ENCODE measurements around the gene DLX5.

DLX5 gene

DNA sequence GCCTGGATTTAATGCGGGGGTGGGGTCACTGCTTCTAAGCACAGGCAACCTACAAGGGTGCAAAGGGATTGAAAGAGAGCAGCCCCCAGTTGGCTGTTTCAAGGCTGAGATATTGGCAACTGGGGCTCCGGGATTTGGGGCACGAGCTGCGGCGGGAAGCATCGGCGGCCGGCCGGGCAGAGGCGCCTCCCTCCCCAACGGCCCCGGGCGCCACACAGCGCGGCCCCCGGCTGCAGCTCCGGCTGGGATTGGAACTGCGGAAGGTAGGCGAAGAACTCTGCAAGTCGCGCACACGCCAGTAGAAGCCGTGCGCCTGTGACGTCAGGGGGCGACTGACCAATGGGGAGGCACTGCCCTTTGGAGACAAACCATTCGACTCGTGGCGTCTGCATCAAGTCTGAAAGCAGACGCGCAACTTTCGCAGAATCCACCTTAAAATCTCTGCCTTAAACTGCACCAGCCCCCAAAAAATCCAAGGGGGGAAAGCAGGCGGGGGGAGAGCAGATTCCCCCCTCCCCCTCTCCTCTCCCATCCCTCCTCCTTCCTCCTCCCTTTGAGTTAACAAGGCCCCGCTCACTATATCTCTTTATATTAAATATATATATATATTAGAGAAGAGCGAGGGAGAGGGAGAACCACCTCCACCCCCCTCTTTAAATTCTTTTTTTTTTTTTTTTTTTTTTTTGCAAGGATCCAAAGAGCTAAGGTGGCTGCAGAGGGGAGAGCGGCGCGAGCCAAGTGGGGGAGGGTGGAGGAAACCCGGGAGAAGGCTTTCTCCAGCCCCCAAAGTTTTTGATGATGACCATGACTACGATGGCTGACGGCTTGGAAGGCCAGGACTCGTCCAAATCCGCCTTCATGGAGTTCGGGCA is 19.2 kb downstream of the DLX5 start, which contains the start of gene DLX6:
Gene DLX6 (plus strand): TSS at position 371 of the 872 bp plus-strand sequence. CDS start 425 bp downstream, at position 796.
- intact Hi-C loops (cut with micrococcal nuclease) = no loop called here
- Mint-ChIP-seq H3K36me3 (ENCODE audit: low read depth) (no peaks in the 10 kb centered on the region), H3K27ac (no peak within 1 kb of the TSS), H3K4me1 (ENCODE audit: low read depth) (peaks cover 12% of the 10 kb centered on the region), H3K9me3 (no peaks in the 10 kb centered on the region), H3K27me3 (peaks cover 95% of the 10 kb centered on the region), H3K4me3 (peak within 1 kb of the TSS; percentile 60)

DNA sequence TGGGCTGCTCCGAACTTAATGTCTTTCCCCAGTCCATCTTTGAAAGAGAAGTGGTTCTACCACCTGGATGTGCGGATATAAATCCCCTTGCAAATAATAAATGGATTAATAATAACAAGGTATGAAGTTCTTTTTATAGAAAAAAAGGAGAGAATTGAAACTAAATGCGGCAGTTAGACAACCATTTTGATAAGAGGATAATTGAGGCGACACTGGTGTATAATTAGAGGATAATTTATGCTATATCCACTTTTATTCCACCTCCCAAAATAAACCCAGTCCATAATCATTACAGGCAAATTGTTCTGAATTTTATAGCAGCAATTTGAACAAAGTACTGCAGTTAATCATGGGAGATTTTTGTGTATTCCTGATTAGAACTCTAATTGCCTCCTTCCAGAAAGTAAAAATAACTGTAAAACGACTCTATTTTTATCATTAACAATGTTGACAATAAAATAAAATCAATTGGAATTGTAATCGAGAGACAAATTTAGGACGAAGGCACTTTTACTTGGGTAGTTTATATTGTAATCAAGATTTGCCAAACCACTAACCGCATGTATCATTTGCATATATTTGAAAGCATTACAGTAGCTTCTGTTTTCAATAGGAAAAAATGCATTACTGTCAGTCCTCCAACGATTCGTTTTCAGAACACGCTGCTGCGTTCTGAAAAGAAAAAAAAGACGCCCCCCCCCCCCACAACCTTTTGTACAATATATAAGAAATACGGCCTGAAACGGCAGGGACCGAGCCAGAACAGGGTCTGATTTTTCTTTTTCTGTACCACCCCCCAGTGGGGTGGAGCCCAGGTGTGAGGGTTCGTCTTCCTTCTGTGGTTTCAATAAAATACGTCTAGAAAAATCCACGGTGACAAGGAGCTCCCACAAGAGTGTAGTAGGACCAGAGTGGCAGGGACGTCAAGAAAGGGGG is 20.1 kb downstream of the DLX5 start:
- H3K36me3 Mint-ChIP-seq (ENCODE audit: low read depth) = no peaks in the 10 kb centered on the region
- H3K27me3 Mint-ChIP-seq = peaks cover 93% of the 10 kb centered on the region
- intact Hi-C loops (cut with micrococcal nuclease) = no loop called here
- H3K9me3 Mint-ChIP-seq = no peaks in the 10 kb centered on the region
- no peak overlapping the region for H3K4me3 Mint-ChIP-seq
- H3K4me1 Mint-ChIP-seq (ENCODE audit: low read depth) = peaks cover 12% of the 10 kb centered on the region
- no peak overlapping the region for H3K27ac Mint-ChIP-seq

- Mint-ChIP-seq H3K27me3 (peaks cover 96% of the 10 kb centered on the region), H3K36me3 (ENCODE audit: low read depth) (no peaks in the 10 kb centered on the region), H3K27ac (no peak overlapping the region), H3K4me1 (ENCODE audit: low read depth) (peaks cover 12% of the 10 kb centered on the region), H3K4me3 (no peak overlapping the region), H3K9me3 (no peaks in the 10 kb centered on the region)
- intact Hi-C loops (cut with micrococcal nuclease) = no loop called here
These were observed 21.1 kb downstream of the DLX5 start for GRCh38 chr7:97003262-97004246.

DNA sequence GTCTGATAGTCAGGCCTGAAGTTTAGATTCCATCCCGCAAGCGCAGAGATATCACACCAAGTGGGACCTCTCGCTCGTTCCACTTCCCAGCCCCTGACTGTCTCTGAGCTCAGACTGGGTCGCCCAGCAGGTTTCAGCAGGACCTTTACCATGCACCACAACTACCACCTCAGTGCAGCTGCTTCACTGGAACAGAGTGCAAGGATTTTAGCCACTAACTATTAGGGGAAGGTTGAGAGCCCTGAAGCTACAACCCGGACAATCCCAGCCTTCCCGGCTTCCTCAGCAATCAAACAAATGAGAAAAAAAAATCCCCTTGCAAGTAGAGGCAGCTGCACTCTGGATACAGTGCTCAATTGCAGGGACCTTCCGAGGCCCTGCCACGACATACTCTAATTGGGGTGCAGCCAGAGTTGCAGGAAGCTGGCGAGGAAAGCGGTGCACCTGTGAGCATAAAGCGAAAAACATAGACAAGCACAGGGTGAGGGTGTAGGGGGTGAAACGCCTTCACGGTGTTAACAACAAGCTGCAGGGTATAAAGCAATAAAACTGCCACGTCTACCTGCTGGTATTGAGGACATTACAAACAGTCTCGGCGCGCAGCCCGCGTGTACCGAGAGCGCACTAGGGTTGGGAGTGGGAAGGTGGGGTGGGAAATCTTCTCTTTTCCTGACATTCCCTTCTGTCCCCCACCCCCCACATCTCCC is 21.9 kb downstream of the DLX5 start:
- intact Hi-C loops (cut with micrococcal nuclease) = no loop called here
- peaks cover 12% of the 10 kb centered on the region for H3K4me1 Mint-ChIP-seq (ENCODE audit: low read depth)

GRCh38 chr7:97001656-97002554 is 22.7 kb downstream of the DLX5 start:
- no peaks in the 10 kb centered on the region for H3K36me3 Mint-ChIP-seq (ENCODE audit: low read depth)
- intact Hi-C loops (cut with micrococcal nuclease) = no loop called here
- H3K27ac Mint-ChIP-seq = no peak overlapping the region
- peaks cover 11% of the 10 kb centered on the region for H3K4me1 Mint-ChIP-seq (ENCODE audit: low read depth)
- peaks cover 96% of the 10 kb centered on the region for H3K27me3 Mint-ChIP-seq
- no peaks in the 10 kb centered on the region for H3K9me3 Mint-ChIP-seq
- no peak overlapping the region for H3K4me3 Mint-ChIP-seq

More for the DNA sequence above, 21.9 kb downstream of the DLX5 start:
- Mint-ChIP-seq H3K9me3 (no peaks in the 10 kb centered on the region), H3K4me3 (no peak overlapping the region), H3K27me3 (peaks cover 96% of the 10 kb centered on the region), H3K27ac (no peak overlapping the region), H3K36me3 (ENCODE audit: low read depth) (no peaks in the 10 kb centered on the region)

DNA sequence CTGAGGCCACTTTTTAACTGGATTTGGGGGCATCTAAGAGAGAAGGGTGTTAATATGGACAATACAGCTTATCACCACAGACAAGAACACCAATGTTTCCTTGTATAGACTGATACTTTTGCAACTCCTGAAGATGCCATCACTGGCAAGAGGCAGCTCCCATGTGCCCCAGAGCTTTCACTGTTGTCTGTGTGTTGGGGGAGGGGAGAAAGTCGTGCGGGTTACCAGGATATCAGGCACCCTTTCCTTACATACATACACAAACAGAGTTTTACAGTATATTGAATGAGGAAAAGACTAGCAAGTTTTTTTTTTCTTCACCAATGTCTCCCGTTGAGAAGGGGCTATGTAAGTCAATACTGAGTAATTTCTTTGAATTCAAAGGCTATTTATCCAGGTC is 23.4 kb downstream of the DLX5 start:
- intact Hi-C loops (cut with micrococcal nuclease) = no loop called here
- H3K36me3 Mint-ChIP-seq (ENCODE audit: low read depth) = no peaks in the 10 kb centered on the region
- H3K9me3 Mint-ChIP-seq = no peaks in the 10 kb centered on the region
- no peak overlapping the region for H3K27ac Mint-ChIP-seq
- H3K4me1 Mint-ChIP-seq (ENCODE audit: low read depth) = peaks cover 4% of the 10 kb centered on the region
- peaks cover 97% of the 10 kb centered on the region for H3K27me3 Mint-ChIP-seq
- no peak overlapping the region for H3K4me3 Mint-ChIP-seq

- Mint-ChIP-seq H3K27ac (no peak overlapping the region), H3K4me3 (no peak overlapping the region), H3K9me3 (no peaks in the 10 kb centered on the region), H3K4me1 (ENCODE audit: low read depth) (no peaks in the 10 kb centered on the region), H3K36me3 (ENCODE audit: low read depth) (no peaks in the 10 kb centered on the region), H3K27me3 (peaks cover 98% of the 10 kb centered on the region)
- intact Hi-C loops (cut with micrococcal nuclease) = no loop called here
These were observed 25.9 kb downstream of the DLX5 start for GRCh38 chr7:96998744-96999143.

DNA sequence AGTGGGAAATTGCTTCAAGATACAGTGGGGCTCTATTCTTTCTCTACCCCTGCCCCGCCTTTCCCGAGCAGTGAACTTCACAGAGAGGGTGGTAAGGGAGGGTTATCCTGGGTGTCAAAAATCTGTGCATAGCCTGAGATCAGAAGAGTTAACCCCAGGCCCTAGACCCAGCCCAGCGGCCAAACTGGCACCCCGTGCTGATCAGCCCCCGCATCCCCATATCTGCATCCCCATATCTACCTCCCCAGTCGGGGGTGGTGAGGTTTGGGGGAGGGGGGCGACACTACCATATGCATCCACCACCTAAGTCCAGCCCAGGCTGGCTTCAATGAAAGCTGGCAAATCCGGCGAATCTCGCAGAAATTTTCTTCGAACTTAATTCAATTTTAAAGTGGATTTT is 26.3 kb downstream of the DLX5 start:
- Mint-ChIP-seq H3K4me1 (ENCODE audit: low read depth) (no peaks in the 10 kb centered on the region), H3K27ac (no peak overlapping the region), H3K9me3 (no peaks in the 10 kb centered on the region), H3K36me3 (ENCODE audit: low read depth) (no peaks in the 10 kb centered on the region), H3K27me3 (peaks cover 98% of the 10 kb centered on the region), H3K4me3 (no peak overlapping the region)
- intact Hi-C loops (cut with micrococcal nuclease) = no loop called here

DNA sequence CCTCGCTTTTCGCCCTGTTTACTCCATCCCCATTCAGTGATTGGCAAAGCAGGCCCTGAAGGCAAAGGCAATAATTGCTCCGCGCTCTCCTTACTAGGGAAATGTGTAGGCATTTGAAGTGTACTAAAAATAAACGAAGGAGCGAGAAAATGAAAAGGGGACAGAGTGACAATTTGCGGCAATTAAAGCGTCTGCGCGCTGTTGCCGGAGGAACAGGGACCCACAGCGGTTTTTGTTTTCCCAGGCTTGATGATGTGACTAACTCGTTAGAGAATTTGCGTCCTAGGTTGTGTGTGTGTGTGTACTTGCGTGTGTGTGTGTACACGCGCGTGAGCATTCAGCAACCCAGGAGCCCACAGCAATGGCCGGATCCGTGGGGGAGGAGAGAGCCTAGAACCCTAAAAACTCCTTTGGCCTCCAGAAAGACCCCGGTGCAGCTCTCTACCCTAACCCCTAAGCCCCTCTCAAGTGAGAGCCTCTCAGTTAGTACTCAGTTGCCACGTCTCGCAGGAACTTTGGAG is 27.1 kb downstream of the DLX5 start:
- Mint-ChIP-seq H3K36me3 (ENCODE audit: low read depth) (no peaks in the 10 kb centered on the region), H3K27me3 (peaks cover 98% of the 10 kb centered on the region), H3K27ac (no peak overlapping the region), H3K4me1 (ENCODE audit: low read depth) (peaks cover 5% of the 10 kb centered on the region), H3K4me3 (no peak overlapping the region), H3K9me3 (no peaks in the 10 kb centered on the region)
- intact Hi-C loops (cut with micrococcal nuclease) = no loop called here

- Mint-ChIP-seq H3K27ac (no peak overlapping the region), H3K4me3 (no peak overlapping the region), H3K36me3 (ENCODE audit: low read depth) (no peaks in the 10 kb centered on the region), H3K9me3 (no peaks in the 10 kb centered on the region), H3K4me1 (ENCODE audit: low read depth) (peaks cover 10% of the 10 kb centered on the region), H3K27me3 (peaks cover 98% of the 10 kb centered on the region)
- intact Hi-C loops (cut with micrococcal nuclease) = no loop called here
These were observed 27.6 kb downstream of the DLX5 start for GRCh38 chr7:96996958-96997511.

DNA sequence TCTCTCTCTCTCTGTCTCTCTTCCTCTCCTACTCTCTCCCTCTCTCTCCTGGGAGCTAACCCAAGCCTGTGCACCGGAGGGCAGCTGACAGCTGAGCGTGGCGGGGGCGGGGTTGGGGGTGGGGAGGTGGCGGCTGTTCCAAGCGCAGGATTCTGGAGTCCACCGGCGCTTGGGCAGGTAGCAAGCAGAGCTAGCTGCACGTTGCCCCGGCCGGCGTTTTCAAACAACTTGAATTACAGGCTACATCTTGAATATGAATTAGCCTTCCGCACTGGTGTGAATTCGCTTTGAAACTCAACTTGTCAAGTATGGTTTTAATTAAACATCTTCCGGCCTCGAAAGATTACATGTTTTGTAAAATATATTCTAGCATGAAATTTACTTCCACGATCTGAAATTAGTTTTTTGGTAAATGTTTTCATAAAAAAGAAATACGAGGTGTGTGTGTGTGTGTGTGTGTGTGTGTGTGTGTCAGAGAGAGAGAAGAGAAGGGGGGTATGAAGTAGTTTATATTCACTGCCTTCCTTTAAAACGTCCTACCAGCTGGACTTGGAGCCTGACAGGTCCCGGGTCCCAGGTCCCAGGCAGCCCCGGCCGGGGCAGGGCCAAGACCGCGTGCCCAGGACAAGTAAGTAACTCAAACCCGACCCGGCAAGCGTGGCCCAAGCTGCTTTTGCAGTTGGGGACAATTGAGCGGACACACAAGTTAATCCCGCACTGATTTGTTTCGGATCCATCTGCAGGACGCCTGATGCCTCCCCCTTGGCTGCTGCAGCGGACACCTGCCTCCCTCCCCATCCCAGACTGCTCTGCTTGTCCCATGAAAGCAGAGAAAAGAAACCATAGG is 28.3 kb downstream of the DLX5 start:
- no peaks in the 10 kb centered on the region for H3K36me3 Mint-ChIP-seq (ENCODE audit: low read depth)
- peaks cover 98% of the 10 kb centered on the region for H3K27me3 Mint-ChIP-seq
- no peak overlapping the region for H3K4me3 Mint-ChIP-seq
- no peak overlapping the region for H3K27ac Mint-ChIP-seq
- H3K9me3 Mint-ChIP-seq = no peaks in the 10 kb centered on the region
- H3K4me1 Mint-ChIP-seq (ENCODE audit: low read depth) = peaks cover 10% of the 10 kb centered on the region
- intact Hi-C loops (cut with micrococcal nuclease) = no loop called here
